Measurements from ENCODE around the gene EIF2S1. TPM values are rescaled to one million over a fixed set of nuclear protein-coding genes. Genes with fewer than 3 reads are reported as not detected.

Gene EIF2S1
- total RNA-seq, 1 experiment from 2014 or later = 165 TPM

- Histone ChIP-seq H3K27ac (ENCODE audit: insufficient read length, low read depth, low read length) (no peak overlapping the region), H2BK15ac (ENCODE audit: low read depth, low read length) (no peak overlapping the region), H3K4me2 (ENCODE audit: insufficient read depth, insufficient read length, low read length) (no peak overlapping the region), H3K79me1 (ENCODE audit: insufficient read depth, low read depth, low read length, poor library complexity, severe bottlenecking) (no peaks in the 10 kb centered on the region), H4K91ac (ENCODE audit: insufficient read length, low read depth, low read length) (no peak overlapping the region), H3K79me2 (ENCODE audit: insufficient read depth, low read length) (no peaks in the 10 kb centered on the region), H3K9me3 (ENCODE audit: control insufficient read depth, low read depth, low read length) (no peaks in the 10 kb centered on the region), H2BK12ac (ENCODE audit: insufficient read length, low read depth, low read length) (no peak overlapping the region), H2BK120ac (ENCODE audit: low read depth, low read length, poor library complexity, severe bottlenecking) (no peak overlapping the region), H3K4me1 (ENCODE audit: insufficient read depth, low read length) (no peaks in the 10 kb centered on the region), H2AK5ac (ENCODE audit: insufficient read length, low read length) (no peak overlapping the region), H4K8ac (replicated peaks; ENCODE audit: insufficient read length, low read depth, low read length) (no peak overlapping the region), H4K20me1 (ENCODE audit: control insufficient read depth, insufficient read depth, insufficient read length) (no peaks in the 10 kb centered on the region), H3K14ac (ENCODE audit: insufficient read depth, low read length) (no peak overlapping the region), H2BK20ac (ENCODE audit: low read depth, low read length, poor library complexity, severe bottlenecking) (no peak overlapping the region), H3T11ph (ENCODE audit: low read length) (no peak overlapping the region), H3K9ac (ENCODE audit: extremely low read depth, insufficient read length, low read length) (no peak overlapping the region), H2BK5ac (ENCODE audit: insufficient read length, low read length) (no peak overlapping the region), H3K27me3 (ENCODE audit: insufficient read depth, low read length) (no peaks in the 10 kb centered on the region; the same call in 1 of the 2 replicates), H2AFZ (ENCODE audit: low read length) (no peak overlapping the region), H3K18ac (ENCODE audit: insufficient read length, low read depth, low read length) (no peak overlapping the region), H3K23me2 (ENCODE audit: insufficient read length, low read depth, low read length, poor library complexity, severe bottlenecking) (no peaks in the 10 kb centered on the region), H3K56ac (ENCODE audit: insufficient read length, low read depth, low read length) (no peak overlapping the region), H3K23ac (ENCODE audit: insufficient read length, low read depth, low read length) (no peak overlapping the region), H3K4ac (ENCODE audit: low read depth, low read length) (no peak overlapping the region), H4K5ac (ENCODE audit: insufficient read length, low read depth, low read length) (no peak overlapping the region)
- H3K27me3 Mint-ChIP-seq (ENCODE audit: low read depth) = no peaks in the 10 kb centered on the region
- no peak for TF ChIP-seq CTCF (conservative IDR thresholded peaks at IDR 0.05)
- no peak overlapping the region for H3K4me3 Mint-ChIP-seq
- peaks cover 6 to 19% of the 10 kb centered on the region in 2 experiments for H3K4me1 Mint-ChIP-seq
- H3K9me3 Mint-ChIP-seq = no peaks in the 10 kb centered on the region
- DNase-seq = no peak
- H3K36me3 Mint-ChIP-seq (ENCODE audit: insufficient read depth in 1 of 3, low read depth in 3 of 3) = no peaks in the 10 kb centered on the region
- WGBS (ENCODE audit: extremely low coverage, insufficient read length, low lambda C conversion rate) = no CpG with 5 or more reads among the region's 9 CpGs
- H3K27ac Mint-ChIP-seq = no peak overlapping the region
Observed at GRCh38 chr14:67410313-67410712, 50.2 kb downstream of the EIF2S1 start.
